22Rv1 (cell line): ENCODE results near the gene BARX1.

Experiments
- H3K27ac ChIP-seq: fragments of 450-650 bp; 2 replicates; pipeline ENCODE4 v1.5.1; 2017
- CTCF ChIP-seq: fragments of 450-650 bp; IDR thresholded peaks from 2 replicates; pipeline ENCODE4 v1.5.1; 2017; ENCODE audit warnings: mild to moderate bottlenecking
- ZFX ChIP-seq: fragments of 450-650 bp; IDR thresholded peaks from 2 replicates; pipeline ENCODE4 v1.6.1; 2017; ENCODE audit warnings: antibody characterized with exemption, borderline replicate concordance

The BARX1 gene

GRCh38 chr9:93955111-93955980 lies at the start of gene BARX1:
BARX1 (minus strand) TSS chr9:93955355; CDS start chr9:93955146, 209 bp downstream.
- TF ChIP-seq CTCF (no peak), ZFX (no peak)

GRCh38 chr9:94002316-94003140 lies 47.4 kb upstream of the BARX1 start:
- no peak overlapping the region for H3K27ac ChIP-seq
- TF ChIP-seq CTCF: peak; percentile 90
- no peak for TF ChIP-seq ZFX

More at GRCh38 chr9:93955111-93955980, at the start of gene BARX1:
- H3K27ac ChIP-seq: no peak within 1 kb of the TSS

- TF ChIP-seq ZFX (no peak), CTCF (no peak)
- H3K27ac ChIP-seq: no peak overlapping the region
These were observed 41.7 kb upstream of the BARX1 start for GRCh38 chr9:93996863-93997262.

GRCh38 chr9:93996367-93996766 lies 41.2 kb upstream of the BARX1 start:
- TF ChIP-seq ZFX (no peak), CTCF (no peak)
- H3K27ac ChIP-seq: no peak overlapping the region

- no peak overlapping the region for H3K27ac ChIP-seq
- TF ChIP-seq CTCF: no peak
- TF ChIP-seq ZFX: no peak
These were observed 39.4 kb upstream of the BARX1 start for GRCh38 chr9:93994545-93994944.

- TF ChIP-seq ZFX: no peak
- H3K27ac ChIP-seq: no peak overlapping the region
These were observed 39.0 kb upstream of the BARX1 start for GRCh38 chr9:93994132-93994531.

- no peak overlapping the region for H3K27ac ChIP-seq
- TF ChIP-seq CTCF (no peak), ZFX (no peak)
These were observed 37.7 kb upstream of the BARX1 start for GRCh38 chr9:93992830-93993229.
